Parathyroid adenoma (tissue), 2 donors: ENCODE data around the gene ADGRL3.

Source experiments
- H2AFZ ChIP-seq: fragments of 300-600 bp; sonication (generic); one replicate; pipeline ENCODE4 v1.7.0; 2017; ENCODE audit warnings: antibody characterized with exemption, mild to moderate bottlenecking
- H3K27ac ChIP-seq: fragments of 300-600 bp; sonication (generic); one replicate; pipeline ENCODE4 v1.7.0; 2017
- H3K27me3 ChIP-seq: fragments of 300-600 bp; sonication (generic); one replicate; pipeline ENCODE4 v1.7.0; 2017; ENCODE audit warnings: low read length; ENCODE audit not compliant: control insufficient read depth, insufficient read depth
- H3K36me3 ChIP-seq: fragments of 300-600 bp; sonication (generic); one replicate; pipeline ENCODE4 v1.7.0; 2017; ENCODE audit warnings: low read length; ENCODE audit not compliant: control insufficient read depth, insufficient read depth
- H3K4me1 ChIP-seq: fragments of 300-600 bp; sonication (generic); one replicate; pipeline ENCODE4 v1.7.0; 2017; ENCODE audit warnings: control low read depth
- H3K4me2 ChIP-seq: fragments of 300-600 bp; sonication (generic); one replicate; pipeline ENCODE4 v1.7.0; 2017; ENCODE audit warnings: low read length
- H3K4me3 ChIP-seq: fragments of 300-600 bp; sonication (generic); one replicate; pipeline ENCODE4 v1.7.0; 2017; ENCODE audit warnings: low read depth, low read length
- H3K79me2 ChIP-seq: fragments of 300-600 bp; sonication (generic); one replicate; pipeline ENCODE4 v1.7.0; 2017; ENCODE audit warnings: control low read depth
- H3K9ac ChIP-seq: fragments of 300-600 bp; sonication (generic); one replicate; pipeline ENCODE4 v1.7.0; 2017; ENCODE audit warnings: mild to moderate bottlenecking
- H3K9me3 ChIP-seq: fragments of 300-600 bp; sonication (generic); one replicate; pipeline ENCODE4 v1.7.0; 2017; ENCODE audit warnings: low read length; ENCODE audit not compliant: control insufficient read depth
- TF ChIP-seq, protein P1 (sequence below): fragments of 300-600 bp; sonication (generic); IDR thresholded peaks from one replicate; pipeline ENCODE4 v1.7.0; 2017; ENCODE audit warnings: antibody characterized with exemption, mild to moderate bottlenecking
- donor health status: primary hyperparathyroidism.

Gene ADGRL3

DNA sequence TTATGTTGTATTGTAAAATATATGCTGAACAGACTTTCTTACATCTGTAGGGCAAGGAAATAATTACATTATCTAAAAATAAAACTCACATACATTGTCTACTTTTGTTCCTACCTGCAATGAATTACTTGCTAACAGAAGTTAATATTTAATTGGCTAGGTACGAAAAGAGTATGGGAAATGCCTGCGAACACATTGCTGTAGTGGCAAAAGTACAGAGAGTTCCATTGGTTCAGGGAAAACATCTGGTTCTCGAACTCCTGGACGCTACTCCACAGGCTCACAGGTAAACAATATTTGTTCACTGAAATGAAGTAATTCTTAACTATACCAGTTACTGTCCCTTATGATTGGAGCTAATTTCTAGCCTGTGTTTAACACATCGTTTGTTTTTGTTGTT is 837.4 kb downstream of the ADGRL3 start:
- H3K4me1 ChIP-seq: no peaks in the 10 kb centered on the region
- H2AFZ ChIP-seq: no peak overlapping the region
- H3K27ac ChIP-seq: no peak overlapping the region
- no peaks in the 10 kb centered on the region for H3K9me3 ChIP-seq
- H3K36me3 ChIP-seq: no peaks in the 10 kb centered on the region
- no peaks in the 10 kb centered on the region for H3K27me3 ChIP-seq
- TF ChIP-seq, protein P1, sequence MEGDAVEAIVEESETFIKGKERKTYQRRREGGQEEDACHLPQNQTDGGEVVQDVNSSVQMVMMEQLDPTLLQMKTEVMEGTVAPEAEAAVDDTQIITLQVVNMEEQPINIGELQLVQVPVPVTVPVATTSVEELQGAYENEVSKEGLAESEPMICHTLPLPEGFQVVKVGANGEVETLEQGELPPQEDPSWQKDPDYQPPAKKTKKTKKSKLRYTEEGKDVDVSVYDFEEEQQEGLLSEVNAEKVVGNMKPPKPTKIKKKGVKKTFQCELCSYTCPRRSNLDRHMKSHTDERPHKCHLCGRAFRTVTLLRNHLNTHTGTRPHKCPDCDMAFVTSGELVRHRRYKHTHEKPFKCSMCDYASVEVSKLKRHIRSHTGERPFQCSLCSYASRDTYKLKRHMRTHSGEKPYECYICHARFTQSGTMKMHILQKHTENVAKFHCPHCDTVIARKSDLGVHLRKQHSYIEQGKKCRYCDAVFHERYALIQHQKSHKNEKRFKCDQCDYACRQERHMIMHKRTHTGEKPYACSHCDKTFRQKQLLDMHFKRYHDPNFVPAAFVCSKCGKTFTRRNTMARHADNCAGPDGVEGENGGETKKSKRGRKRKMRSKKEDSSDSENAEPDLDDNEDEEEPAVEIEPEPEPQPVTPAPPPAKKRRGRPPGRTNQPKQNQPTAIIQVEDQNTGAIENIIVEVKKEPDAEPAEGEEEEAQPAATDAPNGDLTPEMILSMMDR: no peak
- H3K4me2 ChIP-seq: no peak overlapping the region
- H3K9ac ChIP-seq: no peak overlapping the region
- H3K4me3 ChIP-seq: no peak overlapping the region
- H3K79me2 ChIP-seq: no peaks in the 10 kb centered on the region

DNA sequence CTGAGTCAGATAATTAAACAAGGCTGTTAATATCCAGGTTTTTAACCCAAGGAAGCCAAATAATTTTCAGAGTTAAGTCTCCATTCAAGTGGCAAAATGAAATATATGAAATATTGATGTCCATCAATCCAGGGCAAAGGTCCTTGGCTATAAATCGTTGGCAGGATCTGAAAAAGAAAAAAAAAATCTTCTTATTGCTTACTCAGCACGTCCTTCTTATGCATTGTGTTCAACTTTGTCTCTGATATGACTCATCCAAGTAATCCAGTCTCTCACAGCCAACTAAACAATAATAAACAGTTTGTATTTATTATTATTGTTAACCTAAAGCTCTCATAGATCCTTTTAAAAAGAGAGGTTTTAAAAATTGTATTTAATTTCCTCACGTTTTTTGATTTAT is 851.2 kb downstream of the ADGRL3 start:
- no peak overlapping the region for H3K4me2 ChIP-seq
- TF ChIP-seq, protein P1: no peak
- H2AFZ ChIP-seq: no peak overlapping the region
- H3K79me2 ChIP-seq: no peaks in the 10 kb centered on the region
- H3K27me3 ChIP-seq: no peaks in the 10 kb centered on the region
- no peaks in the 10 kb centered on the region for H3K4me1 ChIP-seq
- H3K9ac ChIP-seq: no peak overlapping the region
- H3K9me3 ChIP-seq: no peaks in the 10 kb centered on the region
- H3K27ac ChIP-seq: no peak overlapping the region
- no peaks in the 10 kb centered on the region for H3K36me3 ChIP-seq
- no peak overlapping the region for H3K4me3 ChIP-seq

DNA sequence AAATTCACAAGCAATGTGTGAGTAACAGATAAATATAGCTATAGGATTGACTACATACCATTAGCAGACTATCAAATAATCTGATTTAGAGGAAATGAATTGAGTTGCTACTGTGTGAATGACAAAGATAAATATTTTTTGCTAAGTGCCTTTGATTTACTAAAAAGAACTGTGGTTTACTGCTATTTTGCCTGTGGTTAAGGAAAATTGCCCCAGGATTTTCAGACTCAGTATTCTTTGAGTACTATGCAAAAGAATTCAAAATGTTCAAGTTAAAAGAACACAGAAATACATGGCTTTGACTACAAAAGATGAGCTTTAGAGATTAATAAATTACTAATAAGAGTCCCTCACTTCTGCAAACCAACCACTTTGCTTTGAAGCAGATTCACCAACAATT is 853.8 kb downstream of the ADGRL3 start:
- Histone ChIP-seq H3K27me3 (no peaks in the 10 kb centered on the region), H3K9ac (no peak overlapping the region), H2AFZ (no peak overlapping the region), H3K36me3 (no peaks in the 10 kb centered on the region), H3K79me2 (no peaks in the 10 kb centered on the region), H3K27ac (no peak overlapping the region), H3K4me1 (no peaks in the 10 kb centered on the region), H3K9me3 (no peaks in the 10 kb centered on the region), H3K4me3 (no peak overlapping the region), H3K4me2 (no peak overlapping the region)
- TF ChIP-seq, protein P1: no peak

GRCh38 chr4:62057031-62057430 is 856.9 kb downstream of the ADGRL3 start:
- H3K4me2 ChIP-seq: no peak overlapping the region
- H3K36me3 ChIP-seq: no peaks in the 10 kb centered on the region
- H2AFZ ChIP-seq: no peak overlapping the region
- H3K9me3 ChIP-seq: no peaks in the 10 kb centered on the region
- H3K4me3 ChIP-seq: no peak overlapping the region
- H3K27me3 ChIP-seq: no peaks in the 10 kb centered on the region
- no peak overlapping the region for H3K27ac ChIP-seq
- TF ChIP-seq, protein P1: no peak
- no peaks in the 10 kb centered on the region for H3K79me2 ChIP-seq
- H3K4me1 ChIP-seq: no peaks in the 10 kb centered on the region
- H3K9ac ChIP-seq: no peak overlapping the region

DNA sequence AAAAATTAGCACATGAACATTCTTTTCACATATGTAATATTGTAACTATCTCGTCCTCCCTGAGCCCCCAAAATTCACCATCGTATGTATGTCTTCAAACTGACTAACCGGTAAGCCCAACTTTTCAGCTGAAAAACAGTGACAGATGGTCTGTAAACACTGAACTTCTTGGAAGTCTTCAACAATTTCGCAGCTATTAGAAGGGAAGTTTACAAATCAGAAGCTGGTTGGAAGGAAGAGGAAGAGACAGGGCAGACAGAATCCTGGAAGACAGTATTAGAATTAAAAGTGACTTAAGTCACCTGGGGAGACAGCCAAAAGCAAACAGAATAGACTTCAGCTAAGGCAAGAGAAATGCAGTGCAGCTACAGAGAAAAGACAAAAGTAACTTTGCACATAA is 858.4 kb downstream of the ADGRL3 start:
- Histone ChIP-seq H3K36me3 (no peaks in the 10 kb centered on the region), H3K9ac (no peak overlapping the region), H3K27me3 (no peaks in the 10 kb centered on the region), H3K4me2 (no peak overlapping the region), H3K4me1 (no peaks in the 10 kb centered on the region), H3K9me3 (no peaks in the 10 kb centered on the region), H3K27ac (no peak overlapping the region), H2AFZ (no peak overlapping the region), H3K79me2 (no peaks in the 10 kb centered on the region), H3K4me3 (no peak overlapping the region)
- TF ChIP-seq, protein P1: no peak
